Keratinocyte (primary cell): Measurements from ENCODE around the gene KDM2A. TPM values are rescaled to one million over a fixed set of nuclear protein-coding genes. Genes with fewer than 3 reads are reported as not detected.

ENCODE experiments used
- DNase-seq: peaks from one replicate; pipeline ENCODE4 v3.0.0-alpha.2; 2011; ENCODE audit warnings: low read depth, missing footprints, low spot score
- FAIRE-seq: peaks from 2 replicates; lab custom pipeline; 2011; peaks lifted over from hg19 to GRCh38; lab: Jason Lieb, UNC
- H2AFZ ChIP-seq: 2 replicates; pipeline ENCODE4 v1.6.0; 2012; ENCODE audit warnings: low read length, control low read depth, inconsistent platforms; ENCODE audit not compliant: control insufficient read depth
- H3K27ac ChIP-seq: 2 replicates; pipeline ENCODE4 v1.5.1; 2011; ENCODE audit warnings: low read length; ENCODE audit not compliant: control insufficient read depth, insufficient read depth
- H3K27me3 ChIP-seq: 3 replicates; pipeline ENCODE4 v1.6.0; 2011; ENCODE audit warnings: low read length; ENCODE audit not compliant: control insufficient read depth, insufficient read depth; ENCODE audit errors: extremely low read depth
- H3K36me3 ChIP-seq, 2 experiments: 2 replicates in 1 of 2; 3 replicates in 1 of 2; pipeline ENCODE4 v1.5.1; 2011; ENCODE audit warnings: low read length in 2 of 2, mild to moderate bottlenecking in 1 of 2; ENCODE audit not compliant: control insufficient read depth in 2 of 2, insufficient read depth in 2 of 2; ENCODE audit errors: extremely low read depth in 1 of 2
- H3K4me1 ChIP-seq: 3 replicates; pipeline ENCODE4 v1.5.1; 2011; ENCODE audit warnings: low read length; ENCODE audit not compliant: control insufficient read depth, insufficient read depth; ENCODE audit errors: extremely low read depth
- H3K4me2 ChIP-seq: 3 replicates; pipeline ENCODE4 v1.6.0; 2011; ENCODE audit warnings: low read depth, low read length; ENCODE audit not compliant: control insufficient read depth, insufficient read depth; ENCODE audit errors: extremely low read depth
- H3K4me3 ChIP-seq, 3 experiments: fragments of 200-600 bp in 1 of 3; sonication (generic) in 1 of 3; 2 replicates in 2 of 3; 3 replicates in 1 of 3; pipeline ENCODE4 v1.5.1; 2011 to 2016; ENCODE audit warnings: low read length in 3 of 3, mild to moderate bottlenecking in 3 of 3, control low read depth in 2 of 3, inconsistent platforms in 1 of 3, low read depth in 1 of 3, mixed read lengths in 1 of 3, mixed run types in 1 of 3, moderate library complexity in 1 of 3; ENCODE audit not compliant: control insufficient read depth in 2 of 3, insufficient read depth in 2 of 3; ENCODE audit errors: extremely low read depth in 1 of 3
- H3K79me2 ChIP-seq: 2 replicates; pipeline ENCODE4 v1.6.0; 2012; ENCODE audit warnings: low read length; ENCODE audit not compliant: control insufficient read depth, insufficient read depth
- H3K9ac ChIP-seq: 3 replicates; pipeline ENCODE4 v1.6.0; 2011; ENCODE audit warnings: low read length; ENCODE audit not compliant: control insufficient read depth, insufficient read depth; ENCODE audit errors: extremely low read depth
- H3K9me1 ChIP-seq: 3 replicates; pipeline ENCODE4 v1.6.0; 2011; ENCODE audit warnings: low read length; ENCODE audit not compliant: control insufficient read depth, insufficient read depth; ENCODE audit errors: extremely low read depth
- H3K9me3 ChIP-seq: 2 replicates; pipeline ENCODE4 v1.5.1; 2012; ENCODE audit warnings: low read depth, low read length; ENCODE audit not compliant: control insufficient read depth
- H4K20me1 ChIP-seq: 3 replicates; pipeline ENCODE4 v1.6.0; 2011; ENCODE audit warnings: low read length; ENCODE audit not compliant: control insufficient read depth, insufficient read depth; ENCODE audit errors: extremely low read depth
- EZH2 ChIP-seq: IDR thresholded peaks from one replicate; pipeline ENCODE4 v1.6.1; 2012; ENCODE audit warnings: inconsistent platforms, mild to moderate bottlenecking, low read length, moderate library complexity
- dilution Hi-C: fragments of 300-500 bp; cut with MboI; formaldehyde crosslinking; loops from one replicate; pipeline ENCODE4 v1.7.0; 2020; ENCODE audit warnings: low sequenced_read_pairs; ENCODE audit not compliant: extremely low pct_ligation_motif_present
- polyA plus RNA-seq, 5 experiments: library from polyadenylated mRNA; depleted of rRNA in 3 of 5; stranded (reverse) in 3 of 5; stranded (forward) in 1 of 5; unstranded in 1 of 5; fragments of >200 nt; gene quantifications; 1 replicate in 1 of 5; 2 replicates in 3 of 5; 3 replicates in 1 of 5; pipeline versions ENCODE4 v1.2.1 to v1.2.3, GENCODE V29; 2011 to 2012; ENCODE audit warnings: missing spikeins in 2 of 5, low read depth in 1 of 5, low replicate concordance in 1 of 5
- TF ChIP-seq, protein P1 (sequence below), 3 experiments: IDR thresholded peaks in 1 of 3; conservative IDR thresholded peaks in 1 of 3; optimal IDR thresholded peaks in 1 of 3; 2 replicates in 2 of 3; 3 replicates in 1 of 3; pipeline versions ENCODE3 to v1.5.1; 2011; ENCODE audit warnings: low read length in 3 of 3, mild to moderate bottlenecking in 3 of 3, moderate library complexity in 2 of 3, control low read depth in 1 of 3, inconsistent platforms in 1 of 3; ENCODE audit not compliant: insufficient read depth in 2 of 3; ENCODE audit errors: extremely low read depth in 1 of 3

Gene KDM2A
- polyA plus RNA-seq, 1 donor (not counting 4 experiments of a cell fraction or from before 2014, with no cell fraction given): 29.9 TPM

DNA sequence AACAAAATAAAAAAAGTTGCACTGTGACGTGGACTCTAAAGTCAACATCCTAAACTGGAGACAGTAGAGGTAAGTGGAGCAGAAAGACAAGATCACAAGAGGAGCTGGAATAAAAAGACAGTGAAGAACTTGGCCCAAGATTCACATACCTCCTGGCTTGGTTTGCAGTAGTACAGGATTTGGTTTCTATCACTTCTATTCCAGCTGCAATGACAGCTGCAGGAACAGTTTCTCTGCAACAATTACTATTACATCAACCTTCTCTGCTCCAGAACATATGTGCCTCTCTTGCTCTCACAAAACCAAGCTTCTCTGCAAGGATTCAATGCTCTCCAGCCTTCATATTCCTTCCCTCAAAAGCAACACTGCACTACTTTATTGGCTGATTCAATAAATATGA lies 7.8 kb upstream of the KDM2A start:
- Histone ChIP-seq H3K79me2 (no peaks in the 10 kb centered on the region), H3K9me1 (no peaks in the 10 kb centered on the region), H3K36me3 (no peaks in the 10 kb centered on the region), H3K4me1 (no peaks in the 10 kb centered on the region), H3K9me3 (no peaks in the 10 kb centered on the region), H3K27ac (no peak overlapping the region), H3K4me3 (no peak overlapping the region), H4K20me1 (no peaks in the 10 kb centered on the region), H3K4me2 (no peak overlapping the region), H3K27me3 (peaks cover 4% of the 10 kb centered on the region), H2AFZ (no peak overlapping the region), H3K9ac (no peak overlapping the region)
- TF ChIP-seq EZH2: no peak
- TF ChIP-seq, protein P1, sequence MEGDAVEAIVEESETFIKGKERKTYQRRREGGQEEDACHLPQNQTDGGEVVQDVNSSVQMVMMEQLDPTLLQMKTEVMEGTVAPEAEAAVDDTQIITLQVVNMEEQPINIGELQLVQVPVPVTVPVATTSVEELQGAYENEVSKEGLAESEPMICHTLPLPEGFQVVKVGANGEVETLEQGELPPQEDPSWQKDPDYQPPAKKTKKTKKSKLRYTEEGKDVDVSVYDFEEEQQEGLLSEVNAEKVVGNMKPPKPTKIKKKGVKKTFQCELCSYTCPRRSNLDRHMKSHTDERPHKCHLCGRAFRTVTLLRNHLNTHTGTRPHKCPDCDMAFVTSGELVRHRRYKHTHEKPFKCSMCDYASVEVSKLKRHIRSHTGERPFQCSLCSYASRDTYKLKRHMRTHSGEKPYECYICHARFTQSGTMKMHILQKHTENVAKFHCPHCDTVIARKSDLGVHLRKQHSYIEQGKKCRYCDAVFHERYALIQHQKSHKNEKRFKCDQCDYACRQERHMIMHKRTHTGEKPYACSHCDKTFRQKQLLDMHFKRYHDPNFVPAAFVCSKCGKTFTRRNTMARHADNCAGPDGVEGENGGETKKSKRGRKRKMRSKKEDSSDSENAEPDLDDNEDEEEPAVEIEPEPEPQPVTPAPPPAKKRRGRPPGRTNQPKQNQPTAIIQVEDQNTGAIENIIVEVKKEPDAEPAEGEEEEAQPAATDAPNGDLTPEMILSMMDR (optimal IDR thresholded peaks at IDR 0.05 in 1 of 3, IDR thresholded peaks at IDR 0.05 in 1 of 3, conservative IDR thresholded peaks at IDR 0.05 in 1 of 3; ENCODE audit: extremely low read depth in 1 of 3, insufficient read depth in 2 of 3, low read length in 3 of 3): no peak
- DNase-seq (no peak), FAIRE-seq (no peak)
- dilution Hi-C loops: no loop called here

DNA sequence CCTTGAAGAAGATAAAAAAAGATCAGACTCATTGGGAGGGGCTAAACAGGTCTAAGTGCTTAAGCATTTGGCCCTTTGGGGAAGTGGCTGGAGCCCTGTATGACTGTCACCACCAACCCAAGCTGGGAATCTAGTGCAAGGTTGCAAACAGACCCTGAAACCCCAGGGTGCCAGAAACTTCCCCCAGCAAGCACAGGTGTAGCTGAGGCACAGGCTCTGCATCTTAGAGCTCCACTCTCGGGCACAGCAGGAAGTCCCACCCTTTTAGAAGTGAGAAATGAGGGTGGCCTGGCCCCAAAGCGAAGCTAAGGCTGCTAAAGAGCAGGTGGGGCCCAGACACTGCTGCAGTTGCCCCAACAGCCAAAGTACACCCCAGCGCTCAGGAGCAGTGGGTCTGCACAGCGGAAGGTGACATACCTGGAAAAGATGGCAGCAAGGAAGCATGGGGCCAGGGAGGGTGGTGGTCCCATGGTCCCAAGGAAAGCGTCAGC lies 5.8 kb upstream of the KDM2A start:
- no peaks in the 10 kb centered on the region for H3K9me3 ChIP-seq
- no peaks in the 10 kb centered on the region for H3K79me2 ChIP-seq
- no peak overlapping the region for H3K4me3 ChIP-seq
- no peak overlapping the region for H2AFZ ChIP-seq
- peaks cover 4% of the 10 kb centered on the region for H3K27me3 ChIP-seq
- H3K9ac ChIP-seq: no peak overlapping the region
- H3K9me1 ChIP-seq: no peaks in the 10 kb centered on the region
- TF ChIP-seq EZH2: no peak
- TF ChIP-seq, protein P1 (optimal IDR thresholded peaks at IDR 0.05 in 1 of 3, IDR thresholded peaks at IDR 0.05 in 1 of 3, conservative IDR thresholded peaks at IDR 0.05 in 1 of 3; ENCODE audit: extremely low read depth in 1 of 3, insufficient read depth in 2 of 3, low read length in 3 of 3): no peak
- no peaks in the 10 kb centered on the region for H3K36me3 ChIP-seq
- no peak overlapping the region for H3K27ac ChIP-seq
- FAIRE-seq (no peak), DNase-seq (no peak)
- dilution Hi-C loops: no loop called here
- no peaks in the 10 kb centered on the region for H4K20me1 ChIP-seq
- H3K4me2 ChIP-seq: no peak overlapping the region
- peaks cover 5% of the 10 kb centered on the region for H3K4me1 ChIP-seq
